Measurements from ENCODE around the gene VTI1A.
"Not testable (repeated sequence)": the region's sequence is repeated elsewhere in the genome, so short reads cannot be mapped to it uniquely, and the experiment has no call there.

VTI1A gene

DNA sequence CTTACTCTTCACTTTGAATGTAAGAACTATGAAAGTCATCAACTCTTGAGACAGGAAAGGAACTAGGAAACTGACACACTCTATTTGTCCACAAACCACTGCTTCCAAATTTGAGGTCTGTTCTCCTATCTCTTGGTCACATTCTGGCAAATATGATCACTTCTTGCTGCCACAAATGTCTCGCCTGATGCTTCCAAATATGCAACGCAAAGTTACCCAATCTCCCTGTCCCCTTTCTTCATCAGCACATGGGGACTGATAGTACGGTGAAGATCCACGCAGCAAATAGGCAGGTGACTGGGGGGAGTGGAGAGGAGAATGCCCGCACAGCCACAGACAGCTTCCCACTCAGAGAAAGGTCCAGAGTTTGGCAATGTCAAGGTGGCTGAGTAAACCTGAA lies 410.5 kb downstream of the VTI1A start:
- DNase-seq (ENCODE audit: low read depth, low spot score): no peak

DNA sequence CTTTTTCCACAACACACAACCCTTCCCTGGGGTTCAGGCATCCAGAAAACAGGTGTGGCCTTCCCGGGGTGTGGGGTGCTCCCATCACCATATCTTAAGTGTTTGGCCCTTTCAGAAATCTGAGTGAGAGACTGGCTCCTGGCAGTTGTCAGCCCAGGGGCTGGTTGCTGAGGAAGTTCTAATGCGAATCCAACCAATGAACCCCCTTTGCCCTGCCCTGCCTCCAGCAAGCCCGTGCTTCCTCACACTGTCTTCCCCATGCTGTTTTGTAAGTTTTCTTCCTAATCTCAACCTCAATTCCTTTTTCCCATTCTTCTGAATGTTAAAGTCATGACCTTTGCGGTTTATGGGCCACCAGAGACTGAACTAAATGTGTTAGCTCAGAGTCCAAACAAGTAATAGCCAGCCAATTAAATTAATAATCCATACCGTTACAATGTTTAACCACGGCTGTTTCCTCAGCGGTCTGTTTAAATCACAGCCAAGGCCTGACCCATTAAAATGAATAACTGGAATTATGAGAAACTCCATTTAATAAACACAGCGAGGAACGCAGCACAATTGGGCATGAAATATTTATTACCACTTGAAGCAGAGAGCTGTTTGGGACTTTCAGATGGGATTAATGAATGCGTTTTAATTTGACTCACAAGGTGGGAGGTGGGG lies 412.1 kb downstream of the VTI1A start:
- no peak for DNase-seq (ENCODE audit: low read depth, low spot score)

DNA sequence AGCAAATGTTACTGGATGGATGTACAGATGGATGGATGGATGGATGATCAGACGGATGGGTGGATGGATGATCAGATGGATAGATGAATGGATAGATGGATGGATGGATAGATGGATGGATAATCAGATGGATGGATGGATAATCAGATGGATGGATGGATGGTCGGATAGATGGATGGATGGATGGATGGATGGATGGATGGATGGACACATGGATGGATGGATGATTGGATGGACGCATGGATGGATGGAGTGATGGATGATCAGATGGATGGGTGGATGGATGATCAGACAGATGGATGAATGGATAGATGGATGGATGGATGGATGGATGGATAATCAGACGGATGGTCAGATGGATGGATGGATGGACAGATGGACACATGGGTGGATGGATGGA lies 412.8 kb downstream of the VTI1A start:
- no peak for DNase-seq (ENCODE audit: low read depth, low spot score)

DNA sequence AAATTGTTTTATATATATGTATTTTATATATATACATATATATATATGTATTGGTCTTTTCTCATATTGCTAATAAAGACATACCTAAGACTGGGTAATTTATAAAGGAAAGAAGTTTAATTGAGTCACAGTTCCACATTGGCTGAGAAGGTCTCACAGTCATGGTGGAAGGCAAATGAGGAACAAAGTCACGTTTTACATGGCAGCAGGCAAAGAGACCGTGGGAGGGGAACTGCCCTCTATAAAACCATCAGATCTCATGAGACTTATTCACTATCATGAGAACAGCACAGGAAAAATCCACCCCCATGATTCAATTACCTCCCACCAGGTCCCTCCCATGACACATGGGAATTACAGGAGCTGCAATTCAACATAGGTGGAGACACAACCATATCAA lies 416.4 kb downstream of the VTI1A start:
- DNase-seq (ENCODE audit: low read depth, low spot score): not testable (repeated sequence)

All from astrocyte of the hippocampus (primary cell).